ENCODE data around the gene TDRD12. TPM values are rescaled to one million over a fixed set of nuclear protein-coding genes. Genes with fewer than 3 reads are reported as not detected.

Gene TDRD12
- total RNA-seq, 2 experiments from 2014 or later, result 0.14 to 0.22 TPM

GRCh38 chr19:32817569-32818476 is 98.3 kb downstream of the TDRD12 start:
- no peak for ATAC-seq (ENCODE audit: poor library complexity)
- Mint-ChIP-seq H3K27me3 (peaks cover 8% of the 10 kb centered on the region), H3K9me3 (no peaks in the 10 kb centered on the region), H3K27ac (no peak overlapping the region), H3K4me1 (ENCODE audit: low read depth) (peaks cover 32% of the 10 kb centered on the region), H3K36me3 (ENCODE audit: low read depth) (no peaks in the 10 kb centered on the region), H3K4me3 (no peak overlapping the region)
- DNase-seq, result no peak
- H3K27ac ChIP-seq (ENCODE audit: low read depth in 1 of 2, low read length in 2 of 2), result no peak overlapping the region
- no peak for TF ChIP-seq CTCF (IDR thresholded peaks at IDR 0.05)
- H3K36me3 ChIP-seq (ENCODE audit: insufficient read depth, low read length), result no peaks in the 10 kb centered on the region
- H3K4me3 ChIP-seq (ENCODE audit: low read length), result no peak overlapping the region
- peaks cover 3% of the 10 kb centered on the region for H3K4me1 ChIP-seq (ENCODE audit: insufficient read depth, low read length)
- intact Hi-C loops (cut with DNase I, micrococcal nuclease), result no loop called here
- no peaks in the 10 kb centered on the region for H3K9me3 ChIP-seq (ENCODE audit: control insufficient read depth in 1 of 2, insufficient read depth in 1 of 2, low read length in 2 of 2)
- POLR2A ChIA-PET, result interaction anchor here (1.0 kb wide), 1 partner anchor 15 kb away, joined by 3 read pairs; no protein-coding TSS in a partner anchor
- no peaks in the 10 kb centered on the region for H3K27me3 ChIP-seq (ENCODE audit: control insufficient read depth in 1 of 2, insufficient read depth in 2 of 2, low read length in 2 of 2)
- CTCF ChIA-PET, result interaction anchor here (1.8 kb wide), 1 partner anchor 11 kb away, joined by 3 read pairs; no protein-coding TSS in a partner anchor

- peaks cover 11% of the 10 kb centered on the region for H3K27me3 Mint-ChIP-seq
- H3K4me3 ChIP-seq (ENCODE audit: low read length), result no peak overlapping the region
- peaks cover 30% of the 10 kb centered on the region for H3K4me1 Mint-ChIP-seq (ENCODE audit: low read depth)
- H3K36me3 Mint-ChIP-seq (ENCODE audit: low read depth), result no peaks in the 10 kb centered on the region
- no peak for ATAC-seq (ENCODE audit: poor library complexity)
- no peak overlapping the region for H3K27ac ChIP-seq (ENCODE audit: low read depth in 1 of 2, low read length in 2 of 2)
- no peak for DNase-seq
- H3K4me1 ChIP-seq (ENCODE audit: insufficient read depth, low read length), result peaks cover 3% of the 10 kb centered on the region
- no peaks in the 10 kb centered on the region for H3K27me3 ChIP-seq (ENCODE audit: control insufficient read depth in 1 of 2, insufficient read depth in 2 of 2, low read length in 2 of 2)
- H3K9me3 ChIP-seq (ENCODE audit: control insufficient read depth in 1 of 2, insufficient read depth in 1 of 2, low read length in 2 of 2), result no peaks in the 10 kb centered on the region
- H3K27ac Mint-ChIP-seq, result no peak overlapping the region
- intact Hi-C loops (cut with DNase I, micrococcal nuclease), result no loop called here
- no peak for TF ChIP-seq CTCF (IDR thresholded peaks at IDR 0.05)
- no peaks in the 10 kb centered on the region for H3K36me3 ChIP-seq (ENCODE audit: insufficient read depth, low read length)
- no peaks in the 10 kb centered on the region for H3K9me3 Mint-ChIP-seq
- ChIA-PET POLR2A (interaction anchor here (0.5 to 1.0 kb wide), 2 partner anchors 16 to 233 kb away, joined by 3 read pairs; no protein-coding TSS in a partner anchor), CTCF (interaction anchor here (1.8 kb wide), 1 partner anchor 11 kb away, joined by 3 read pairs; no protein-coding TSS in a partner anchor)
- H3K4me3 Mint-ChIP-seq, result no peak overlapping the region
Measured at GRCh38 chr19:32818536-32818935, 99.0 kb downstream of the TDRD12 start.

GRCh38 chr19:32819419-32820400 is 100.1 kb downstream of the TDRD12 start:
- H3K4me1 Mint-ChIP-seq (ENCODE audit: low read depth), result peaks cover 19% of the 10 kb centered on the region
- no peaks in the 10 kb centered on the region for H3K36me3 ChIP-seq (ENCODE audit: insufficient read depth, low read length)
- H3K27ac ChIP-seq (ENCODE audit: low read depth in 1 of 2, low read length in 2 of 2), result no peak overlapping the region
- H3K27me3 Mint-ChIP-seq, result peaks cover 12% of the 10 kb centered on the region
- no peak overlapping the region for H3K4me3 Mint-ChIP-seq
- H3K36me3 Mint-ChIP-seq (ENCODE audit: low read depth), result no peaks in the 10 kb centered on the region
- DNase-seq (no peak), ATAC-seq (ENCODE audit: poor library complexity) (no peak)
- H3K27ac Mint-ChIP-seq, result no peak overlapping the region
- POLR2A ChIA-PET, result interaction anchor here (0.6 kb wide), 1 partner anchor 43 kb away, joined by 3 read pairs; no protein-coding TSS in a partner anchor
- intact Hi-C loops (cut with DNase I, micrococcal nuclease), result loop anchor here in 1 of 2 experiments (5.0 kb wide), 1 partner anchor 47 kb away; no protein-coding TSS in a partner anchor
- TF ChIP-seq CTCF (IDR thresholded peaks at IDR 0.05), result no peak
- peaks cover 3% of the 10 kb centered on the region for H3K4me1 ChIP-seq (ENCODE audit: insufficient read depth, low read length)
- H3K4me3 ChIP-seq (ENCODE audit: low read length), result no peak overlapping the region
- CTCF ChIA-PET, result interaction anchor here (1.8 kb wide), 1 partner anchor 9 kb away, joined by 3 read pairs; no protein-coding TSS in a partner anchor
- H3K27me3 ChIP-seq (ENCODE audit: control insufficient read depth in 1 of 2, insufficient read depth in 2 of 2, low read length in 2 of 2), result no peaks in the 10 kb centered on the region
- H3K9me3 ChIP-seq (ENCODE audit: control insufficient read depth in 1 of 2, insufficient read depth in 1 of 2, low read length in 2 of 2), result no peaks in the 10 kb centered on the region
- no peaks in the 10 kb centered on the region for H3K9me3 Mint-ChIP-seq
